Endodermal cell (in vitro differentiated cells): ENCODE data around the gene ATP10A. TPM values are rescaled to one million over a fixed set of nuclear protein-coding genes. Genes with fewer than 3 reads are reported as not detected.

Experiments
- DNase-seq: peaks from one replicate; pipeline ENCODE4 v3.0.0-alpha.2; 2017
- H3K27ac ChIP-seq: 2 replicates; pipeline ENCODE4 v1.5.1; 2013; ENCODE audit warnings: mild to moderate bottlenecking, low read depth, low read length, moderate library complexity
- H3K27me3 ChIP-seq: 2 replicates; pipeline ENCODE4 v1.6.1; 2013; ENCODE audit warnings: mild to moderate bottlenecking, low read length, moderate library complexity; ENCODE audit not compliant: insufficient read depth, control insufficient read depth, poor library complexity, severe bottlenecking
- H3K36me3 ChIP-seq: 2 replicates; pipeline ENCODE4 v1.7.0; 2013; ENCODE audit warnings: mild to moderate bottlenecking, low read length, moderate library complexity; ENCODE audit not compliant: control insufficient read depth, insufficient read depth
- H3K4me1 ChIP-seq: one replicate; pipeline ENCODE4 v1.7.0; 2013; ENCODE audit warnings: low read length; ENCODE audit not compliant: control insufficient read depth, insufficient read depth
- H3K4me3 ChIP-seq: 2 replicates; pipeline ENCODE4 v1.5.1; 2013; ENCODE audit warnings: mild to moderate bottlenecking, low read length, moderate library complexity
- H3K9ac ChIP-seq: 2 replicates; pipeline ENCODE4 v1.6.1; 2013; ENCODE audit warnings: mild to moderate bottlenecking, low read length, moderate library complexity; ENCODE audit not compliant: poor library complexity, severe bottlenecking; ENCODE audit errors: extremely low read depth
- H3K9me3 ChIP-seq: 2 replicates; pipeline ENCODE4 v1.6.1; 2013; ENCODE audit warnings: mild to moderate bottlenecking, low read length, moderate library complexity; ENCODE audit not compliant: control insufficient read depth
- H3K27ac Mint-ChIP-seq: 2 replicates; pipeline ENCODE4 v1.8.0; 2020; ENCODE audit warnings: mixed read lengths
- H3K27me3 Mint-ChIP-seq: 2 replicates; pipeline ENCODE4 v1.8.0; 2021; ENCODE audit warnings: mild to moderate bottlenecking, mixed read lengths; ENCODE audit not compliant: insufficient read depth
- H3K36me3 Mint-ChIP-seq: 2 replicates; pipeline ENCODE4 v1.8.0; 2020; ENCODE audit warnings: low read depth, mixed read lengths
- H3K4me1 Mint-ChIP-seq: 2 replicates; pipeline ENCODE4 v1.8.0; 2020; ENCODE audit warnings: mixed read lengths
- H3K4me3 Mint-ChIP-seq: 2 replicates; pipeline ENCODE4 v1.8.0; 2020; ENCODE audit warnings: mild to moderate bottlenecking, moderate library complexity, mixed read lengths
- H3K9me3 Mint-ChIP-seq: 2 replicates; pipeline ENCODE4 v1.8.0; 2020; ENCODE audit warnings: mild to moderate bottlenecking, mixed read lengths
- CTCF ChIP-seq: fragments of 200-600 bp; sonication (generic); conservative IDR thresholded peaks from 2 replicates; pipeline ENCODE4 v1.5.0; 2021; ENCODE audit warnings: antibody characterized with exemption, mild to moderate bottlenecking
- WGBS, 2 experiments: methylation state at CpG; one replicate each; pipeline versions ENCODE4 v1.1.5 to v1.1.7; 2013; ENCODE audit warnings: missing lambda C conversion rate in 2 of 2, mixed read lengths in 1 of 2; ENCODE audit not compliant: insufficient coverage in 1 of 2, insufficient read length in 1 of 2; 5-methylcytosine and 5-hydroxymethylcytosine counted together
- total RNA-seq, 2 donors: library from RNA; stranded (reverse); fragmentation: NEBNext Ultra II Directional in 1 of 2; extraction: Animal tissue kit (Norgen Biotek cat#: 25700) in 1 of 2; gene quantifications; 2 replicates in 1 of 2; 3 replicates in 1 of 2; pipeline ENCODE4 v1.2.1, GENCODE V29; 2021

The ATP10A gene
- total RNA-seq, 2 donors from 2014 or later, result 0.04 to 1.2 TPM

DNA sequence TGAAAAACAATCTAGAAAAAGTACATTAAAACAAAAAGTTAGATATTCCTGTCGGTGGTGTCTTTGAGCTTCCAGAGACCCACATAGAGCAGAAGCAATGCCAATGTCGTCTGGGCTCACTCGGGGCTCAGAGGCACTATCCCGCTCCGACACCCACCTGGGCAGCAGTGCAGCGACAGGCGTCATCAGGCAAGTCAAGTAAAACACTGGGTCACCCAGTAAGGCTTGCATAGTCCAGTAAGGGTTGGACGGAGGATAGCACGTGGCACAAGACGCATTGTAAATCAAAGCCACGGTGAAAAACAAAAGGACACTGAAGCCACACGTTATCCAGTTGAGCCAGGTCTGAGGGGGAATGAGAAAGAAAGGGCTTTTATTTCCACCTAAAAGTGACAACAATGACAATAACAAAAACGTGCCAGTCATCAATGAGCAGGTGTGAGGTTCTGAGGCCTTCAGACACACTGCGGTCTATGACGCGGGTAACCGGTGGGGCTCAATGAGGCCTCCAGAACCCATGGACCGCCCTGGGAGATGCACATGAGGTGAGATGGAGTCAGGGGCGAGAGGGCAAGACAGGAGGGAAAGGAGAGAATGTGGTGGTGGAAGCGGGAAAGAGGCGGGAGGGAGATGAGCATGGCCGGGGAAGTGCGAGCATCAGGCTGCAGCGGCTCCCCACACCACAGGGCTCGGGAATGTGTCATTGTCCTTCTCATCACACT is 183.0 kb downstream of the ATP10A start:
- Histone ChIP-seq H3K4me3 (no peak overlapping the region), H3K4me1 (peaks cover 3% of the 10 kb centered on the region), H3K9ac (no peak overlapping the region), H3K36me3 (no peaks in the 10 kb centered on the region), H3K27me3 (no peaks in the 10 kb centered on the region), H3K27ac (no peak overlapping the region), H3K9me3 (no peaks in the 10 kb centered on the region)
- Mint-ChIP-seq H3K4me3 (no peak overlapping the region), H3K27me3 (peaks cover 2% of the 10 kb centered on the region), H3K4me1 (peaks cover 7% of the 10 kb centered on the region), H3K36me3 (no peaks in the 10 kb centered on the region), H3K9me3 (peaks cover 9% of the 10 kb centered on the region), H3K27ac (no peak overlapping the region)
- WGBS, 2 experiments, result 92 to 93% methylated on average over 21 to 25 of the region's 25 CpGs
- DNase-seq, result no peak
- TF ChIP-seq CTCF, result no peak

GRCh38 chr15:25679492-25679891 is 183.6 kb downstream of the ATP10A start:
- TF ChIP-seq CTCF, result no peak
- Histone ChIP-seq H3K4me3 (no peak overlapping the region), H3K27me3 (no peaks in the 10 kb centered on the region), H3K27ac (no peak overlapping the region), H3K4me1 (peaks cover 2% of the 10 kb centered on the region), H3K36me3 (no peaks in the 10 kb centered on the region), H3K9me3 (no peaks in the 10 kb centered on the region), H3K9ac (no peak overlapping the region)
- Mint-ChIP-seq H3K27me3 (peaks cover 2% of the 10 kb centered on the region), H3K27ac (no peak overlapping the region), H3K36me3 (no peaks in the 10 kb centered on the region), H3K4me1 (peaks cover 7% of the 10 kb centered on the region), H3K9me3 (peaks cover 9% of the 10 kb centered on the region), H3K4me3 (no peak overlapping the region)
- no peak for DNase-seq
- 92 to 97% methylated on average over 5 to 11 of the region's 11 CpGs for WGBS, 2 experiments

- no peak overlapping the region for H3K27ac ChIP-seq
- H3K4me3 Mint-ChIP-seq, result no peak overlapping the region
- peaks cover 2% of the 10 kb centered on the region for H3K27me3 Mint-ChIP-seq
- H3K27me3 ChIP-seq, result no peaks in the 10 kb centered on the region
- TF ChIP-seq CTCF, result no peak
- no peaks in the 10 kb centered on the region for H3K36me3 ChIP-seq
- H3K27ac Mint-ChIP-seq, result no peak overlapping the region
- no peaks in the 10 kb centered on the region for H3K4me1 ChIP-seq
- no peaks in the 10 kb centered on the region for H3K9me3 ChIP-seq
- 94 to 98% methylated on average over 6 to 7 of the region's 7 CpGs for WGBS, 2 experiments
- no peak overlapping the region for H3K9ac ChIP-seq
- H3K4me1 Mint-ChIP-seq, result peaks cover 6% of the 10 kb centered on the region
- no peaks in the 10 kb centered on the region for H3K36me3 Mint-ChIP-seq
- no peak overlapping the region for H3K4me3 ChIP-seq
- peaks cover 3% of the 10 kb centered on the region for H3K9me3 Mint-ChIP-seq
- no peak for DNase-seq
Measured at GRCh38 chr15:25678500-25678855, 184.6 kb downstream of the ATP10A start.
